SK-N-SH (cell line): ENCODE results near the gene COL8A2.

Experiments used
- CHD2 ChIP-seq: fragments of 150-350 bp; IDR thresholded peaks from 2 replicates; pipeline ENCODE4 v1.6.1; 2018; ENCODE audit warnings: low read length; ENCODE audit not compliant: partially characterized antibody
- GABPA ChIP-seq: IDR thresholded peaks from 2 replicates; pipeline ENCODE4 v1.4.0; 2012; ENCODE audit warnings: low read depth, mild to moderate bottlenecking
- MAX ChIP-seq: IDR thresholded peaks from 2 replicates; pipeline ENCODE4 v1.4.0; 2012; ENCODE audit warnings: low read depth
- POLR2AphosphoS5 ChIP-seq: IDR thresholded peaks from 2 replicates; pipeline ENCODE4 v1.6.1; 2012; ENCODE audit warnings: low read depth, low read length
- SMC3 ChIP-seq: IDR thresholded peaks from 2 replicates; pipeline ENCODE4 v1.6.1; 2012; ENCODE audit warnings: low read depth, low read length, improper control_type of control experiment
- TAF1 ChIP-seq: IDR thresholded peaks from 2 replicates; pipeline ENCODE4 v1.6.1; 2012; ENCODE audit warnings: low read depth, mild to moderate bottlenecking, low read length, moderate library complexity, borderline replicate concordance
- YY1 ChIP-seq: IDR thresholded peaks from 2 replicates; pipeline ENCODE4 v1.4.0; 2012; ENCODE audit warnings: low read depth, mild to moderate bottlenecking
- TF ChIP-seq, protein P1 (sequence below): IDR thresholded peaks from 2 replicates; pipeline ENCODE4 v1.6.1; 2012; ENCODE audit warnings: mild to moderate bottlenecking, low read depth, low read length, moderate library complexity
- TF ChIP-seq, protein P2 (sequence below): fragments of 200-600 bp; sonication (generic); IDR thresholded peaks from 2 replicates; pipeline ENCODE4 v1.6.1; 2017; ENCODE audit warnings: antibody characterized with exemption, mild to moderate bottlenecking, moderate library complexity

DNA sequence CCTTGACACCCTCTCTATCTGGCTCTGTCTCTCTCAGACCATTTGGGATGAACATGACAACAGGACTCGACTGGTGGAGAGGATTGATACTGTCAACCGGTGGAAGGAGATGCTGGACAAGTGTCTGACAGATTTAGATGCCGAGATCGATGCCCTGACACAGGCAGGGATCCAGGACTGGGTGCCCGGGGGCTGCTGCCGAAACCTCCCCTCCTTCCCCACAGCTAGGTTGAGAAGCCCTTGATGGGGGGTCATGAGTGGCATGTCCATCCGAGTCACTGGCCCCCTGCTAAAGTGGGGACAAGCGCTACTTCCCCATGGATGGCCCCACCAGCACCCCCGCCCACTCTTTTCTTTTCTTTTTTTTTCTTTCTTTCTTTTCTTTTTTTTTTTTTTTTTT is 39.9 kb downstream of the COL8A2 start:
- TF ChIP-seq CHD2 (no peak), MAX (no peak), SMC3 (no peak), POLR2AphosphoS5 (no peak), YY1 (no peak), GABPA (no peak), TAF1 (no peak)
- TF ChIP-seq, protein P1, sequence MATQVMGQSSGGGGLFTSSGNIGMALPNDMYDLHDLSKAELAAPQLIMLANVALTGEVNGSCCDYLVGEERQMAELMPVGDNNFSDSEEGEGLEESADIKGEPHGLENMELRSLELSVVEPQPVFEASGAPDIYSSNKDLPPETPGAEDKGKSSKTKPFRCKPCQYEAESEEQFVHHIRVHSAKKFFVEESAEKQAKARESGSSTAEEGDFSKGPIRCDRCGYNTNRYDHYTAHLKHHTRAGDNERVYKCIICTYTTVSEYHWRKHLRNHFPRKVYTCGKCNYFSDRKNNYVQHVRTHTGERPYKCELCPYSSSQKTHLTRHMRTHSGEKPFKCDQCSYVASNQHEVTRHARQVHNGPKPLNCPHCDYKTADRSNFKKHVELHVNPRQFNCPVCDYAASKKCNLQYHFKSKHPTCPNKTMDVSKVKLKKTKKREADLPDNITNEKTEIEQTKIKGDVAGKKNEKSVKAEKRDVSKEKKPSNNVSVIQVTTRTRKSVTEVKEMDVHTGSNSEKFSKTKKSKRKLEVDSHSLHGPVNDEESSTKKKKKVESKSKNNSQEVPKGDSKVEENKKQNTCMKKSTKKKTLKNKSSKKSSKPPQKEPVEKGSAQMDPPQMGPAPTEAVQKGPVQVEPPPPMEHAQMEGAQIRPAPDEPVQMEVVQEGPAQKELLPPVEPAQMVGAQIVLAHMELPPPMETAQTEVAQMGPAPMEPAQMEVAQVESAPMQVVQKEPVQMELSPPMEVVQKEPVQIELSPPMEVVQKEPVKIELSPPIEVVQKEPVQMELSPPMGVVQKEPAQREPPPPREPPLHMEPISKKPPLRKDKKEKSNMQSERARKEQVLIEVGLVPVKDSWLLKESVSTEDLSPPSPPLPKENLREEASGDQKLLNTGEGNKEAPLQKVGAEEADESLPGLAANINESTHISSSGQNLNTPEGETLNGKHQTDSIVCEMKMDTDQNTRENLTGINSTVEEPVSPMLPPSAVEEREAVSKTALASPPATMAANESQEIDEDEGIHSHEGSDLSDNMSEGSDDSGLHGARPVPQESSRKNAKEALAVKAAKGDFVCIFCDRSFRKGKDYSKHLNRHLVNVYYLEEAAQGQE = no peak
- TF ChIP-seq, protein P2, sequence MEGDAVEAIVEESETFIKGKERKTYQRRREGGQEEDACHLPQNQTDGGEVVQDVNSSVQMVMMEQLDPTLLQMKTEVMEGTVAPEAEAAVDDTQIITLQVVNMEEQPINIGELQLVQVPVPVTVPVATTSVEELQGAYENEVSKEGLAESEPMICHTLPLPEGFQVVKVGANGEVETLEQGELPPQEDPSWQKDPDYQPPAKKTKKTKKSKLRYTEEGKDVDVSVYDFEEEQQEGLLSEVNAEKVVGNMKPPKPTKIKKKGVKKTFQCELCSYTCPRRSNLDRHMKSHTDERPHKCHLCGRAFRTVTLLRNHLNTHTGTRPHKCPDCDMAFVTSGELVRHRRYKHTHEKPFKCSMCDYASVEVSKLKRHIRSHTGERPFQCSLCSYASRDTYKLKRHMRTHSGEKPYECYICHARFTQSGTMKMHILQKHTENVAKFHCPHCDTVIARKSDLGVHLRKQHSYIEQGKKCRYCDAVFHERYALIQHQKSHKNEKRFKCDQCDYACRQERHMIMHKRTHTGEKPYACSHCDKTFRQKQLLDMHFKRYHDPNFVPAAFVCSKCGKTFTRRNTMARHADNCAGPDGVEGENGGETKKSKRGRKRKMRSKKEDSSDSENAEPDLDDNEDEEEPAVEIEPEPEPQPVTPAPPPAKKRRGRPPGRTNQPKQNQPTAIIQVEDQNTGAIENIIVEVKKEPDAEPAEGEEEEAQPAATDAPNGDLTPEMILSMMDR = no peak
